GM18907 (cell line): ENCODE measurements around the gene PAM.
A peak's percentile ranks its signal among the peaks of the same experiment; 100 is the strongest.

ENCODE experiments used
- ATAC-seq: cut with Tn5 transposase; IDR thresholded peaks from one replicate; pipeline ENCODE4 v1.9.1; 2021; ENCODE audit warnings: mild to moderate bottlenecking, moderate library complexity; ENCODE audit not compliant: unreplicated experiment

Gene PAM

DNA sequence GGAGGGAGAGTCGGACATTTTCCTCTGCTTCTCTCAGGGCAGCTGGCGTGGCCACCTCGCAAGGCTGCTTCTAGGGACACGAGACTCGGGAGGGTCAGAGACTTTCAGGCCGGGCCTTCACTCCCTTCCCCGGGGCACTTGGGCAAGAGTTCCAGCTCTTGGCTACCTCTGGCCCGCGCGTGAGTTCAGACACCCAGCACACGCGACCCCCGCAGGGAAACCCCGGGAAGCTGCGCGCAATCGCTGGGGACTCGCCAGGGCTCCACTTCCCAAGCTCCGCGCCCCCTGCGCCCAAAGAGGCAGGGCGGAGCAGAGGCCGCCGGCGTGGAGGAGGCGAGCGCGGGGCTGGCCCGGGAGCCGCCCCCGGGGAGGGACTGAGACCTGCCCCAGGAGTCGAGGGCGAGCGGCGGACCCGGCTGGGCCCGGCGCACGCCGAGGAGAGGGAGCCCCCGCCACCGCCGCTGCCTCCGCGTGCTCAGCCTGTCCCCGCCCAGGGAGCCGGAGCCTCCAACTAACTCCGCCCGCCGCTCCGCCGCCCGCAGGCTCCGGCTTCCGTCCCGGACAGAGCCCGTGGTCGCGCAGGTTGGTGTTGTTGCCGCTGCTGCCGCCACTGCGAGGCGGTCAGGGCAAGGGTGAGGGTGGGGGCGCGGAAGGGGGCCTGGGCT is at the start of gene PAM:
Gene PAM (plus strand): TSS at position 539 of the 665 bp plus-strand sequence. CDS start 110,891 bp downstream, outside the sequence.
- peak; percentile 87 for ATAC-seq

- no peak for ATAC-seq
These were observed 43.4 kb upstream of the PAM start for GRCh38 chr5:102711525-102712385.

- ATAC-seq: no peak
These were observed 41.8 kb upstream of the PAM start for GRCh38 chr5:102713278-102713677.

- peak; percentile 88 for ATAC-seq
These were observed 41.3 kb upstream of the PAM start for GRCh38 chr5:102713682-102714231.

- ATAC-seq: no peak
These were observed 39.9 kb upstream of the PAM start for GRCh38 chr5:102715082-102715807.

GRCh38 chr5:102716017-102716416 is 39.1 kb upstream of the PAM start:
- no peak for ATAC-seq

DNA sequence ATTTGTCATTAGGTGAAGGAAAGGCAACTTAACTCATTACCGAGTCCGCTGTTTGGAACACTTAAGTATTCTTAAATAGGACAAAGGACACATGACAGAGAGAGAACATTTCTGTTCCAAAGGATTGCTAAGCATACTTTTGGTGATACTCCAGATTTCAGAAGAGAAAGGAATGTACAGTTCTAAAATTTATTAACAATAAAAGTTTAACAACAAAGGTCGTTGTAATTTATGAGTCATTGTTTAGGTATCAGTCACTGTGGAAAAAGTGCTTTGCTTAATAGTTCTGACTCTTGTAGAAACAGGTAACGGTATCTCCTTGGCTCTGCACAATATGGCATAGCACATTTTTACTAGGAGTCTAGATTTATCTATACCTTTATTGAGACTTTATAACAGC is 36.3 kb upstream of the PAM start:
- no peak for ATAC-seq

DNA sequence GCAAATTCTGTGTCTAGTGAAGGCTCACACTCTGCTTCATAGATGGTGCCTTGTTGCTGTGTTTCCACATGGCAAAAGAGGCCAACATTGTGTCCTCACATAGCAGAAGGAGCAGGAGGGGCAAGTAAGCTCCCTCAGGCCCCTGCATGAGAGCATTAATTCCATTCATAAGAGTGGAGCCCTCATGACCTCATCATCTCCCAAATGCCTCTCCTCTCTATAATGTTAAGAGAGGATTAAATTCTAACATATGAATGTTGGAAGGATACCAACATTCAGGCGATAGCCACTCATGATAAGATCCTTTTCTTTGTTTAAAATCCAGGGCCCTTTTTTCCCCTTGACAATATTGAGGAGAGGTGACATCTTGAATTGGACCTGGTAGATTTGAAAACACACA is 35.2 kb upstream of the PAM start:
- ATAC-seq: no peak

GRCh38 chr5:102720969-102721368 is 34.1 kb upstream of the PAM start:
- ATAC-seq: no peak

- ATAC-seq: no peak
These were observed 32.2 kb upstream of the PAM start for GRCh38 chr5:102722931-102723330.

GRCh38 chr5:102731693-102732092 is 23.4 kb upstream of the PAM start:
- ATAC-seq: peak; percentile 65

DNA sequence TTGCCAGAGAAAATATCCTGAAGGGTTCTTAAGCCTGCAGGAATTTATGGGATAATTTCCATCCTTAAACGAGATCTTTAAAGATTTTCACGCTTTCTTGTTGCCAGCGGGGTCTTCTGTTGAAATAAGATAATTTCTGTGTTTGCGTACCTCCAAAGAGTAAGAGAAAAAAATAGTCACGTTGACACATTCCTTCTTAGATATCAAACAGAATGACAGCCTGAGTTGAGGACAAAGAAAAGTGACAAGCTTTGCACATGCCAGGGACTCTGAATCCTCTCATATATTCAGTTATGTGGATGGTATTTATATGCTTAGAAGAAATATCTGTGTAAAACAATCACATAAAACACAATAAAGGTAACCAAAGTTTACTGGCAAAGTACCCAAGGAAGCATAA is 21.6 kb upstream of the PAM start:
- ATAC-seq: no peak

DNA sequence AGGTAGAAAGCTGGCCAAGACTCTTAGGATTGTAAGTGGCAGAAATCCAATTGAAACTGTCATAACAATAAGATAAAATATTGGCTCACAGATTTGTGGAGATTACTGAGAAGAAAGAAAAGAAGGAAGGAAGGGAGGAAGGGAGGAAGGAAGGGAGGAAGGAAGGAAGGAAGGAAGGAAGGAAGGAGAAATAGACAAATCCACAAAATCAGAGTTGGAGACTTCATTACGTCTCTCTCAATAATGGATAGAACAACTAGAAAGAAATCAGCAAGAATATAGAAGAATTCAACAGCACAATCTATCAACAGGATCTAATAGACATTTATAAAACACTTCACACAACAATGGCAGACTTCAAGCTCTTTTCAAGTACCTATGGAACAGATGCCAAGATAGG is 17.9 kb upstream of the PAM start:
- no peak for ATAC-seq

DNA sequence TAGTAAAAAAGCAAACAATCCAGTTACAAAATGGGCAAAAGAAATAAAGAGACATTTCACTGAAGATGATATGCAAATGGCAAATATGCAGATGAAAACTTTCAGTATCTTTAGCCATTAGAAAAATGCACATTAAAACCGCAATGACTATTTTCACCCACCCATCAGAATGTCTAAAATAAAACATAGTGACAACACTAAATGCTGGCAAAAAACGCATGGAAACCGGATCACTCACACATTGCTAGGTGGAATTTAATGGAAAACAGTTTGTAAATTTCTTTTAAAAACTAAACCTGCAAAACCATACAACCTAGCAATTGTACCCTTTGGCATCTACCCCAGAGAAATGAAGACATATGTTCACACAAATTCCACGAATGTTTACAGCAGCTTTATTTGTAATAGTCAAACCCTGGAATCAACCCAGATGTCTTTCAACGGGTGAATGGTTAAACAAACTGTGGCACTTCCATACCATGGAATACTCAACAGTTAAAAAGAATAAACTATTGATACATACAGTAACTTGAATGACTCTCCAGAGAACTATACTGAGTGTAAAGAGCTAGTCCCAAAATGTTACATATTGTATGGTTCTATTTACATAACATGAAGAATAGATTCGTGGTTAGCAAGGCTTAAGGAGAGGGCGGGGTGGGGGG is 17.2 kb upstream of the PAM start:
- no peak for ATAC-seq

DNA sequence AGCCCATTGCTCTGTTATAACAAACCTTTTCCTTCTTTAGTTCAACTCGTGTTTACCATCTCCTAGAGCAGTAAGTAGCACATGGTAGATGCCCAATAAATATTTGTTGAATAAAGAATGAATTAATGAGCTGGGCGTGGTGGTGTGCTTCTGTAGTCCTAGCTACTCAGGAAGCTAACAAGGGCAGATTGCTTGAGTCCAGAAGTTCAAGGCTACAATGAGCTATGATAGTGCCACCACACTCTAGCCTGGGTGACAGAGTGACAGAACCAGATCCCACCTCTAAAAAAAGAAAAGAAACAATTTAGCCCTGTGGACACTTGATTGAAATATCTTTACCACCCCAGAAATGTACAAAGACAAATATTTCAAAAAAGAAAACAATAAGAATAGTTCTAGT is 14.6 kb upstream of the PAM start:
- no peak for ATAC-seq

DNA sequence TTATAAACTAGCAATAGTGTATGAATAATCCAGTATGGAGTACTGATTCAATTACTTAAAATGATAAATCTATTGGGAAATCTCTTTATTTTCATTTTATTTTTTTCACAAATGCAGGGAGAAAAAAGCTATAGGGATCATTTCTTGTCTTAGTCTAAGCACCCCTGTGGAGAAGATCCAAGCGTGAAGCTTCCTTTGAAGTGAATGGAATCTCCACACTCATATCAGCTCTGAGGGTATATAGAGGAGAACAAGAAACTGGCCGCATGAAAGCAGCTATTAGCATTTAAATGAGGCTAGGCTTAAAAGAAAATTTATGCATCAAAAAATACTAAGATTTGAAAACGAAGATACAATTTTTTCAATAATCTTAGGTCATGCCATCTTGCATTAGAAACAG is 12.9 kb upstream of the PAM start:
- ATAC-seq: no peak

- no peak for ATAC-seq
These were observed 11.2 kb upstream of the PAM start for GRCh38 chr5:102743900-102744299.

DNA sequence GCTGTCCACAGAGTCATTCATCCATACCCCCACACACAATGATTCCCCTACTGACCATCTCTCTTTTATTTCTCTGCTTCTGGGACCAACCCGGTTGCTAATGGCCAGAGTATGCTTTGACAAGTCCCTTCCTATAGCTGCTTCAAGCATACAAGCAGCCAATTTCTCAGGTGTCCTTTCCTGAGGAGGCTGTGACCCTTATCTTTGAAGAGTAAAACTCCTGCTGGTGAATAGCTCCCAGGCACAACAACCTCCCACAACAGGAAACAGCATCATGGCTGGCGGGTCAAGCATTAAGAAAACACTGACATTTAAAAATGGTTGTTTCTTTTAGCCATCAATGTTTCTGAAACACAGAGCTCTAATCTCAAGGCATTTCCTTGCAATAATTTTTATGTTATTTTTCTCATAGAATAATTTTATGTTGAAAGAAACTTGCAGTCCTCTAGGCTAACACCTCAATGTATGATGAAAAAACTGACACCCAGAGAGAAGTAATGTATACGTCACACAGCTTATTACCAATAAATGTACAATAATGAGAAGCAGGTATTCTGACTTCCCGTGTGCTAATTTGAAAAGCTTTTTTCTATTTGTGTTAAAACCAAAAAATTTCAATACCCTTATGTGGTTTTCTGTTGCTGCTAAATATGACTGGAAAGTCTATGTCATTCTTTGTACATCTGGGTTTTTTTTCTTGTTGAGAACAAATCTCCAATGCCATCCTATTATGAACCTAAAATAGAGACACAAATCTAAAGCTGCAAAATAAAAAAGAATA is 7.5 kb upstream of the PAM start:
- ATAC-seq: peak; percentile 71

DNA sequence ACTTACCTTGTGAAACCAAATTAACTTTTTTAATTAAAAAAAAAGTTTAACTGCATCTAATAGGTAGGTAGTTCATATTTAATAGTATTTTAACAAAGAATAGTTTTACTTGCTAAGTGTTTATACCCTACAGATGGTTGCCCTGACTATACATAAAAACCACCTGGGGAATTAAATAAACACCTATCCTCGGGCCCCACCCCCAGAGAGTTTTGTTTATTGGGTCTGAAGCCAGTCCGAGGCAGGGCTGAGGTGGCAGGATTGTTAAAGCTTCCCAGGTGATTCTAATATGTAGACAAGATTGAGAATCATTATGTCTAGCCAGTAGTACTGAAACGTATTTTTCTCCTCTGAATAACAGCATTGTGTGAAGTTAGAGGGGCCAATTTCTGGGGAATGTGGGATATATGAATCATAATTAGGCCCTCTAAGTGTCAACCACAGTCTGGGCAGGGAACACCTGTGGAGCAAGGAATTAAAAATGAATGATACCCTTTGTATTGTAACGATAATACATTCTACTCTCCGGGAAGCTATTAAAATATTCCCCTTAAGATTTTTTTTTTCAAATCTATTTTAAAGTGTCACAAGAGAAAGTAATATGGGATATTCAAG is 5.6 kb upstream of the PAM start:
- no peak for ATAC-seq
